GM10266 (cell line): ENCODE measurements around the gene KCNT1.

ENCODE experiments used
- DNase-seq: peaks from one replicate; pipeline ENCODE4 v3.0.0; 2012; ENCODE audit errors: extremely low spot score
- TF ChIP-seq, protein P1 (sequence below): IDR thresholded peaks from 2 replicates; pipeline ENCODE4 v1.5.1; 2012; ENCODE audit warnings: mild to moderate bottlenecking, low read depth; ENCODE audit not compliant: control insufficient read depth, insufficient read depth; ENCODE audit errors: missing control alignments

KCNT1 gene

DNA sequence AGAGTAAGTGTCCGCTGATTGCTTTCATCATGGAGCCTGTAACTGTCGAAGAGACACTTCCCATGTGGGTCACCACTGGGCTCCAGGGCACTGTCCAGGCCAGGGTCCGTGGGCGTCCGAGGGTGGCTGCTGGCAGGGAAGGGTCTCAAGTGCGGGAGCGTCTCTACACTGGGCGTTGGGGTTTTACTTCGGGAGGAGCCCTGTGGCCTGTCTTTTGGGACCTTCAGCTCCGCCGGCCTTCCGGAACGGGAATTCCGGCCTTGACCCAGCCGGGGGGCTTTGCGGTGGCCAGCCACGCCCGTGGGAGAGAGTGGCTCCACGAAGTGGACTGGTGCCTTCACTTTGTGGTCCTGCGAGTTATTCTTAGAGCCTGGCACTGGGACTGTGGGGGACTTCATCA is 119.1 kb downstream of the KCNT1 start:
- DNase-seq: no peak
- TF ChIP-seq, protein P1, sequence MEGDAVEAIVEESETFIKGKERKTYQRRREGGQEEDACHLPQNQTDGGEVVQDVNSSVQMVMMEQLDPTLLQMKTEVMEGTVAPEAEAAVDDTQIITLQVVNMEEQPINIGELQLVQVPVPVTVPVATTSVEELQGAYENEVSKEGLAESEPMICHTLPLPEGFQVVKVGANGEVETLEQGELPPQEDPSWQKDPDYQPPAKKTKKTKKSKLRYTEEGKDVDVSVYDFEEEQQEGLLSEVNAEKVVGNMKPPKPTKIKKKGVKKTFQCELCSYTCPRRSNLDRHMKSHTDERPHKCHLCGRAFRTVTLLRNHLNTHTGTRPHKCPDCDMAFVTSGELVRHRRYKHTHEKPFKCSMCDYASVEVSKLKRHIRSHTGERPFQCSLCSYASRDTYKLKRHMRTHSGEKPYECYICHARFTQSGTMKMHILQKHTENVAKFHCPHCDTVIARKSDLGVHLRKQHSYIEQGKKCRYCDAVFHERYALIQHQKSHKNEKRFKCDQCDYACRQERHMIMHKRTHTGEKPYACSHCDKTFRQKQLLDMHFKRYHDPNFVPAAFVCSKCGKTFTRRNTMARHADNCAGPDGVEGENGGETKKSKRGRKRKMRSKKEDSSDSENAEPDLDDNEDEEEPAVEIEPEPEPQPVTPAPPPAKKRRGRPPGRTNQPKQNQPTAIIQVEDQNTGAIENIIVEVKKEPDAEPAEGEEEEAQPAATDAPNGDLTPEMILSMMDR: no peak

DNA sequence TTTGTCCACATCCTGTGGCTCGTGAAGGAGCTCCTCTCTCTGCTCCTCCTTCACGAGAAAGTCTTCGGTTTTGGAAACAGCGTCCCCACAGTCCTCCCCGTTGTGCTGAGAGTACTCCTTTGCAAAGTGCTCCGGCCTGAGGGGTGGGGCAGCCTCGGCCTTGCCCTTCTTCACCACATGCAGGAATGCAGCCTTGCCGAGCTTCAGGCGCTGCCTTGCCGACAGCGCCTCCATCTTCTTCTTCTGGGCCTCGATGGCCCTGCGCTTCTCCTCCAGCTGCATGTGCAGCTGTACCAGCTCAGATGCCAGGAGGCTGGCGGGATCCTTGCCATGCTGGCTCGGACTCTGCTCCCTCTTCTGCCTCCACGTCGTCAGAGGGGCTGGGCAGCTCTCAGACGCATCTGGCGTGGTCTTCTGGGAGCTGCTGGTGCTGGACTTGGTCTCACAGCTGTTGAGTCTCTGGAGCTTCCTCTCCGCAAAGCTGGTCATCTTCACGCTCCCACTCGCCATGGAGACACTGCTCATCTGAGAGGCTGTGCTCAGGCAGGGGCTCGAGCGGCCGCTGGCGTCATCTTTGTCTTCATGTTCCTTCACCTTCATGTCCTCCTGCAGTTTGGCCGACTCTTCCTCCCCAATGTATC is 119.9 kb downstream of the KCNT1 start:
- TF ChIP-seq, protein P1: no peak
- DNase-seq: no peak

DNA sequence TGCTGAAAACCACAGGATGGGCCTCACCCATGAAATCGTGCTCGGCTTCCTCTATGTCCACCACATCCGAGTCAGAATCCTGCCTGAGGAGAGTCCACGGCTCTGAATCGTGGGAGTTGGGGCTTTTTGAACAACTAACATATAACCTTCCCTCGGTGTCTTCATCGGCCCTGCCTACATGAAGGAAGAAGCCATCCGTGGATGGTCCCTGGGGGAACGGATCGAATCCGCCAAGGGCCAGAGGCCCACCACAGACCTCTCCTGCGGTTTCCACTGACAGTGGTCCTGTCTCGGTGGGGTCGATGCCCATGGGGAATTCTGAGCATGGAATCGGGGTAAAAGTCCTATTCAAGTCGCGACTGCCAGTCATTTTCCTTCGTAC is 120.4 kb downstream of the KCNT1 start:
- DNase-seq: no peak
- TF ChIP-seq, protein P1: no peak

DNA sequence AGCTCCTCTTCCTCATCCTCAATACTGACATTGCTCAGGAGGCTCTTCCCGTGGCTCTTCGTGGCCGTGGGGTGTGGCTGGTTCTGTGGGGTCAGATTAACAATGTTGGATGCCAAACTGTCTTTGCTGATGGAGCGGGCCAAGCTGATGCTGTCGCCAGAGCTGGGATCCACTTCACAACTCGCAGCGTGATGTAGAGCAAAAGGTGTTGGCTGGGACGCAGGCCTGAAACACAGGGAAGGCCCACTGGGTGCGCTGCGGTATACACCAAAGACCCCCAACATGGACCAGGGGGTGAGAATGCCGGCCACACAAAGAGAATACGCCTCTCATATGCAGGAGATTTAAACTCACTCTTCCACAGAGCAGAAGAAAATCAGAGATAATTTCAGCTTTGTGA is 121.1 kb downstream of the KCNT1 start:
- DNase-seq: no peak
- TF ChIP-seq, protein P1: no peak

DNA sequence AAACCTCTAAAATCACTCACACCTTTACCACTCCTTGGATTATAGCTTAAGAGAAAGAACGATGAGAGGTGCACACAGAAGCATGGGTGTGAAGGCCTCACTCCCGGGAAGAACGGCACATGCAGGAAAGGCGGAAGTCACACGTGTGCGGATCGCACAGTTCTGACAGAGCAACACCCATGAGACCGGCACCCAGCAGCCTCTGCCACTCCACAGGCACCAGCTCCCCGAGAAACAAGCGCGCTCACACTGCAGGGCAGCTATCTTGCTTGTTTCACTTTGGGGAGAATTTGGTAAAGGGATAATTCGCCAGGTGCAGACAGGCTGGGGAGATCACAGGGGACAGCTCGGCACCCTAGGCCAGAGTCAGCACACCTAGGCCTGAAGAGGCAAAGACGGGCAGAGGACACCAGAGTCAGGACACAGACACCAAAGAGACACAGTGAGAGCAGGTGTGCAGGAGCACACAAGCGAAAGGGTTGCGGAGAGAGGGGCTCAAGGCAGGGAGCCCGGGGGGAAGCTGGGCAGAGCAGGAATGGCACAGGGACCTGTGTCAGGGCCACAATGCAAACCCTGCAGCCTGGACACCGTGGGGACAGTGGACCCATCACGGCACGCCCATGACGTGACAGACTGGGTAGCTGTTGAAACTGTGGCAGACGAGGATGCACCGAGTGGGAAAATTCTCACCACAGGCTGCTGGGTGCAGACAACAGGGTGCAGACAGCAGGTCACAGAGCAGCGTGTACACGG is 123.6 kb downstream of the KCNT1 start:
- DNase-seq: no peak
- TF ChIP-seq, protein P1: no peak

DNA sequence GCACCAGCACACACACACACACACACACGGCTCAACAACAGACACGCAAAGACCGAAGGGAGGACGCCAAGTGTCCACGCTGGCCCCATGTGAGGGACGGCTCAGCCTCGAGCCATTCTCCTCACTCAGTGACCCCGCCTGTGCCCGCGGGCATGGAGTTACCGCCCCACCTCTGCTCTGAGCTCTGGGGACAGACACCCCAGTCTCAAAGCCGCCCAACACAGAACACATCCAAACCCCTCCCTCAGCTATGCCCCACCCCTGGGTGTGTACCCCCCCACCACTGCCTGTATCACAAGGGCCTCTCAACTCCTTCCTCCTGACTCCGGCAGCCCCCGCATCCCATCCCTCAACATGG is 124.2 kb downstream of the KCNT1 start:
- TF ChIP-seq, protein P1: no peak
- DNase-seq: no peak

DNA sequence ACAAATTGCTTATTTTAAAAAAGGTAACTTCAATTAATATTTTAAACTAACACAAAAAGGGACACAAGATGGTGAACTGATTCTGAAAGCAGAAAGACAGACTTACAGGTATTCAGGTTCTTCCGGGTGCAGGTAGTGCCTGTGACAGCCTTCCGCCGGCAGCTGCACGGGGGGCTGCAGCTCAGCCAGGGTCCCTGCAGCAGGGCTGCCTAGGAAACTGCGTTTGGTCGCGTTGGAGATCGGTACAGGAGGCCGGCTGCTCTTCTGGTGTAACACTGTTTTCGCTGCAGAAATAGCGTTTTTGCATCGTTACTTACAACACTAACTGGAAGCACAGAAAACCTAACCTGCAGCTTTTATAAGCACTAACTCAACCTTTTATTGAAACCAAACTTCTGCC is 125.3 kb downstream of the KCNT1 start:
- no peak for DNase-seq
- TF ChIP-seq, protein P1: no peak
